ENCODE data around the gene PML.
A peak's percentile ranks its signal among the peaks of the same experiment; 100 is the strongest.

PML gene

GRCh38 chr15:73983211-73983727 lies 11.2 kb upstream of the PML start:
- TF ChIP-seq PAX5 (IDR thresholded peaks at IDR 0.05; ENCODE audit: insufficient read depth, low read length, severe bottlenecking), result no peak
- TF ChIP-seq POLR2A (IDR thresholded peaks at IDR 0.05; ENCODE audit: low read depth, low read length), result no peak
- no peak for TF ChIP-seq POU2F2 (IDR thresholded peaks at IDR 0.05; ENCODE audit: low read depth, low read length)
- TF ChIP-seq POLR2AphosphoS5 (IDR thresholded peaks at IDR 0.05; ENCODE audit: low read depth, low read length), result no peak
- no peak for TF ChIP-seq SPI1 (IDR thresholded peaks at IDR 0.05; ENCODE audit: low read depth, low read length)
- no peak for TF ChIP-seq TAF1 (IDR thresholded peaks at IDR 0.05; ENCODE audit: low read depth, low read length)
- FAIRE-seq, result no peak
- no peak for DNase-seq (ENCODE audit: insufficient read length, low spot score)

DNA sequence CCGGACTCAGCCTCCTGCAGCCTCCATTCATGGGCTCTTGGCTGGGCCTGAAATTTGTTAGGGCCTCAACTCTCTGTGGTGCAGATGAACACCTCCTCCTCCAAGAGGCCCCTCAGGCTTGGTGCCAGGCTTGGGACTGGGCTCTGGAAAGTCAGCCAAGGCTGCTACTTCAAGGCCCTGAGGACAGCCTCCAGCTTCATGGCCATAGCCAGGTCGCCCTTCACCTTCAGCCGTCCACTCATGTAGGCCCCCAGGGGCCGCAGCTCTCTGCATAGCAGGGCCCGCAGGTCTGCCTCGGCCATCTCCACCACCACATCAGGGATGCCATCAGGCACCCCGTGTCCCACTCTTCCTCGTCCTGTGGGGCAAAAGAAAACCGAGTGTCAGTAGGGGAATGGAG lies 10.7 kb upstream of the PML start:
- TF ChIP-seq PAX5 (IDR thresholded peaks at IDR 0.05; ENCODE audit: insufficient read depth, low read length, severe bottlenecking) (no peak), POLR2A (IDR thresholded peaks at IDR 0.05; ENCODE audit: low read depth, low read length) (no peak), TAF1 (IDR thresholded peaks at IDR 0.05; ENCODE audit: low read depth, low read length) (no peak), POU2F2 (IDR thresholded peaks at IDR 0.05; ENCODE audit: low read depth, low read length) (no peak)
- DNase-seq (ENCODE audit: insufficient read length, low spot score), result no peak

DNA sequence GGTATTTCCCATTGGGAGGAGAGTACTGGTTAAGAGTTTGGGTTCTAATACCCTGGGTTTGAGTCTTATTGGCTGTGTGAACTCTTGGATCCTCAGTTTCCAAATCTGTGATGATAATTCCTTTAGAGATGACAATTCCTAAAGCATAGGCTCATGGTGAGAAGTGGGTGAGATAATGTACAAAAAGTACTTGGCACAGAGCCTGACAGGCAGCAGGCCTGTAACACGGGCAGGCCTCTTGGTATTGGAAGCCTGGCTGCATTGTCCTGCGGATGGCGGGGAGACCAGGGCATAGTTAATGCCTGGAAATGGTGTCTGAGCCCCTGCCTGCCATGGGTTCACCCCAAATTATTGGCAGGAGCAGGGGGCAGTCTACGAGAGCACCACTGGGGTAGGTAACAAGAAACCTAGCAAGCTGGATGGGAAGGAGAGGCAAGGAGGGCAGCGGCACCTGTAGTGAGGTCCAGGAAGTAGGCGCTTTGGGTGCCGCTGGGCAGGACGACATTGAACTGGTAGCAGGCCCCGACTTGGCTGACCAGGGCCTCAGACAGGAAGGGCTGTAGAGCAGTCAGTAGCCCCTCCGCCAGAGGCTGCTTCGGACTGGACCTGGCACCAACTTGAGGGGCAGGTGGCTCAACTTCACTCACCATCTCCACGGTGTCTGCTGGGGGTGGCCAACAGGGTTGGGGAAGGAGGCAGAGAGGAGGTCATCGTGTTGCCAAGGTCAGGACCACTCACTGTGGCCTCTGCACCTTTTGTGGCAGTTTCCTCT lies 10.1 kb upstream of the PML start:
- FAIRE-seq, result no peak
- TF ChIP-seq POLR2AphosphoS5 (IDR thresholded peaks at IDR 0.05; ENCODE audit: low read depth, low read length), result no peak
- no peak for TF ChIP-seq TAF1 (IDR thresholded peaks at IDR 0.05; ENCODE audit: low read depth, low read length)
- TF ChIP-seq POU2F2 (IDR thresholded peaks at IDR 0.05; ENCODE audit: low read depth, low read length), result no peak
- no peak for TF ChIP-seq SPI1 (IDR thresholded peaks at IDR 0.05; ENCODE audit: low read depth, low read length)
- TF ChIP-seq POLR2A (IDR thresholded peaks at IDR 0.05; ENCODE audit: low read depth, low read length), result no peak
- TF ChIP-seq PAX5 (IDR thresholded peaks at IDR 0.05; ENCODE audit: insufficient read depth, low read length, severe bottlenecking), result no peak
- no peak for DNase-seq (ENCODE audit: insufficient read length, low spot score)

More for the DNA sequence above, 10.7 kb upstream of the PML start:
- FAIRE-seq, result no peak

GRCh38 chr15:73985101-73985873 lies 9.2 kb upstream of the PML start:
- DNase-seq (ENCODE audit: insufficient read length, low spot score) (no peak), FAIRE-seq (no peak)
- TF ChIP-seq TAF1 (IDR thresholded peaks at IDR 0.05; ENCODE audit: low read depth, low read length) (no peak), PAX5 (IDR thresholded peaks at IDR 0.05; ENCODE audit: insufficient read depth, low read length, severe bottlenecking) (no peak), POU2F2 (IDR thresholded peaks at IDR 0.05; ENCODE audit: low read depth, low read length) (no peak), POLR2AphosphoS5 (IDR thresholded peaks at IDR 0.05; ENCODE audit: low read depth, low read length) (no peak)

GRCh38 chr15:73986055-73986775 lies 8.3 kb upstream of the PML start:
- TF ChIP-seq PAX5 (IDR thresholded peaks at IDR 0.05; ENCODE audit: insufficient read depth, low read length, severe bottlenecking), result no peak
- TF ChIP-seq TAF1 (IDR thresholded peaks at IDR 0.05; ENCODE audit: low read depth, low read length), result no peak
- no peak for TF ChIP-seq POLR2AphosphoS5 (IDR thresholded peaks at IDR 0.05; ENCODE audit: low read depth, low read length)
- no peak for TF ChIP-seq POLR2A (IDR thresholded peaks at IDR 0.05; ENCODE audit: low read depth, low read length)
- TF ChIP-seq POU2F2 (IDR thresholded peaks at IDR 0.05; ENCODE audit: low read depth, low read length), result no peak
- TF ChIP-seq SPI1 (IDR thresholded peaks at IDR 0.05; ENCODE audit: low read depth, low read length), result no peak
- no peak for FAIRE-seq
- DNase-seq (ENCODE audit: insufficient read length, low spot score), result no peak

- FAIRE-seq (no peak), DNase-seq (ENCODE audit: insufficient read length, low spot score) (no peak)
- TF ChIP-seq POU2F2 (IDR thresholded peaks at IDR 0.05; ENCODE audit: low read depth, low read length), result no peak
- no peak for TF ChIP-seq SPI1 (IDR thresholded peaks at IDR 0.05; ENCODE audit: low read depth, low read length)
- no peak for TF ChIP-seq POLR2A (IDR thresholded peaks at IDR 0.05; ENCODE audit: low read depth, low read length)
- no peak for TF ChIP-seq PAX5 (IDR thresholded peaks at IDR 0.05; ENCODE audit: insufficient read depth, low read length, severe bottlenecking)
- TF ChIP-seq POLR2AphosphoS5 (IDR thresholded peaks at IDR 0.05; ENCODE audit: low read depth, low read length), result no peak
Observed at GRCh38 chr15:73986776-73987056, 7.8 kb upstream of the PML start.

DNA sequence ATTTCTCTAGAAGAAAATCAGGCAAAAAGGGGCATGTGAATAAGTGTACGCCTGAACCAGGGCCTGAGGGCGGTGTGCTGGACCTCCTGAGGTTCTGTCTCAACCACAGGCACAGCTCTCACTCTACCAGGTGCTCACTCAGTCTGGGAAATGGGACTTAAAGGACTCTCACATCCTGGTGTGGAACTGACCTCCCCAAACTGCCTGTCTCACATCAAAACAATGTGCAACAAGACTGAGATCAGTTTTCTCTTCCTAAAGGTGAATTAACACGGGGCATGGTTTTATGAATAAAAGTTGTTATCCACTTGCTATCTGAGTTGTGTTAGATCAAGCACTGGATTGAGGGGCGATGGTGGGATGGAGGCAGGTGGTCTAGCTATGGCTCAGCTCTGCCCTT lies 7.3 kb upstream of the PML start:
- FAIRE-seq, result no peak
- no peak for DNase-seq (ENCODE audit: insufficient read length, low spot score)
- no peak for TF ChIP-seq POLR2A (IDR thresholded peaks at IDR 0.05; ENCODE audit: low read depth, low read length)
- no peak for TF ChIP-seq POLR2AphosphoS5 (IDR thresholded peaks at IDR 0.05; ENCODE audit: low read depth, low read length)
- TF ChIP-seq POU2F2 (IDR thresholded peaks at IDR 0.05; ENCODE audit: low read depth, low read length), result no peak
- TF ChIP-seq PAX5 (IDR thresholded peaks at IDR 0.05; ENCODE audit: insufficient read depth, low read length, severe bottlenecking), result no peak
- TF ChIP-seq TAF1 (IDR thresholded peaks at IDR 0.05; ENCODE audit: low read depth, low read length), result no peak
- TF ChIP-seq SPI1 (IDR thresholded peaks at IDR 0.05; ENCODE audit: low read depth, low read length), result no peak

GRCh38 chr15:73987681-73988444 lies 6.7 kb upstream of the PML start:
- no peak for DNase-seq (ENCODE audit: insufficient read length, low spot score)
- no peak for TF ChIP-seq POLR2A (IDR thresholded peaks at IDR 0.05; ENCODE audit: low read depth, low read length)
- peak; percentile 92 for TF ChIP-seq SPI1 (IDR thresholded peaks at IDR 0.05; ENCODE audit: low read depth, low read length)

More at GRCh38 chr15:73987681-73988444, 6.7 kb upstream of the PML start:
- FAIRE-seq, result peak; percentile 83

Data from GM12891 (cell line).